Neural crest cell (in vitro differentiated cells): Measurements from ENCODE around the gene MBOAT1. TPM values are rescaled to one million over a fixed set of nuclear protein-coding genes. Genes with fewer than 3 reads are reported as not detected.
A peak's percentile ranks its signal among the peaks of the same experiment; 100 is the strongest.

Source experiments
- DNase-seq: peaks from one replicate; pipeline ENCODE4 v3.0.0; 2021; ENCODE audit warnings: low read depth, mixed read lengths, low spot score
- H3K27ac Mint-ChIP-seq: one replicate; pipeline ENCODE4 v1.8.0; 2021; ENCODE audit warnings: mild to moderate bottlenecking, mixed read lengths; ENCODE audit not compliant: unreplicated experiment
- H3K27me3 Mint-ChIP-seq: 2 replicates; pipeline ENCODE4 v1.8.0; 2021; ENCODE audit warnings: low read depth, mild to moderate bottlenecking, mixed read lengths
- H3K36me3 Mint-ChIP-seq: 2 replicates; pipeline ENCODE4 v1.8.0; 2021; ENCODE audit warnings: low read depth, mild to moderate bottlenecking, mixed read lengths
- H3K4me1 Mint-ChIP-seq: 2 replicates; pipeline ENCODE4 v1.8.0; 2021; ENCODE audit warnings: mixed read lengths
- H3K4me3 Mint-ChIP-seq: one replicate; pipeline ENCODE4 v1.8.0; 2021; ENCODE audit warnings: mild to moderate bottlenecking, mixed read lengths
- H3K9me3 Mint-ChIP-seq: 2 replicates; pipeline ENCODE4 v1.8.0; 2021; ENCODE audit warnings: mixed read lengths
- CTCF ChIP-seq: fragments of 200-600 bp; sonication (generic); conservative IDR thresholded peaks from 2 replicates; pipeline ENCODE4 v1.5.0; 2021; ENCODE audit warnings: antibody characterized with exemption, mild to moderate bottlenecking
- long read RNA-seq: library from polyadenylated mRNA; unstranded; transcript quantifications from one replicate; pipeline ENCODE4 v2.0.0, GENCODE V29; 2020
- total RNA-seq: library from RNA; stranded (reverse); gene quantifications from 2 replicates; pipeline ENCODE4 v1.2.1, GENCODE V29; 2021

MBOAT1 gene
- total RNA-seq, result 11.4 and 12.0 TPM in 2 replicates
- long read RNA-seq, partial matches to known transcripts, result 0 of 2 reads
- long read RNA-seq, other reads (novel, unspliced or antisense), result 1 of 2 reads

GRCh38 chr6:20212392-20213111, at the start of gene MBOAT1:
MBOAT1 (minus strand) TSS chr6:20212469; CDS start chr6:20212234, 235 bp downstream.
- H3K4me3 Mint-ChIP-seq, result peak within 1 kb of the TSS; percentile 93

GRCh38 chr6:20261685-20262084, 49.4 kb upstream of the MBOAT1 start:
- no peak overlapping the region for H3K4me3 Mint-ChIP-seq
- no peak for TF ChIP-seq CTCF
- H3K4me1 Mint-ChIP-seq, result no peaks in the 10 kb centered on the region
- no peaks in the 10 kb centered on the region for H3K36me3 Mint-ChIP-seq
- H3K27ac Mint-ChIP-seq, result no peak overlapping the region
- DNase-seq, result no peak
- no peaks in the 10 kb centered on the region for H3K27me3 Mint-ChIP-seq
- H3K9me3 Mint-ChIP-seq, result peaks cover 4% of the 10 kb centered on the region

More at GRCh38 chr6:20212392-20213111, at the start of gene MBOAT1:
- H3K36me3 Mint-ChIP-seq, result no peaks in the 10 kb centered on the region
- peak; percentile 71 for DNase-seq
- peak; percentile 17 for TF ChIP-seq CTCF
- H3K27me3 Mint-ChIP-seq, result peaks cover 40% of the 10 kb centered on the region
- H3K9me3 Mint-ChIP-seq, result no peaks in the 10 kb centered on the region
- peak within 1 kb of the TSS; percentile 43 for H3K27ac Mint-ChIP-seq
- H3K4me1 Mint-ChIP-seq, result peaks cover 21% of the 10 kb centered on the region

GRCh38 chr6:20260360-20260759, 48.1 kb upstream of the MBOAT1 start:
- Mint-ChIP-seq H3K27ac (no peak overlapping the region), H3K4me3 (no peak overlapping the region), H3K36me3 (no peaks in the 10 kb centered on the region), H3K9me3 (peaks cover 4% of the 10 kb centered on the region), H3K4me1 (no peaks in the 10 kb centered on the region), H3K27me3 (no peaks in the 10 kb centered on the region)
- no peak for TF ChIP-seq CTCF
- no peak for DNase-seq

GRCh38 chr6:20259316-20260049, 47.2 kb upstream of the MBOAT1 start:
- Mint-ChIP-seq H3K4me1 (no peaks in the 10 kb centered on the region), H3K9me3 (peaks cover 4% of the 10 kb centered on the region), H3K27me3 (no peaks in the 10 kb centered on the region), H3K36me3 (no peaks in the 10 kb centered on the region), H3K27ac (no peak overlapping the region), H3K4me3 (no peak overlapping the region)
- TF ChIP-seq CTCF, result no peak
- DNase-seq, result no peak

GRCh38 chr6:20255428-20255827, 43.2 kb upstream of the MBOAT1 start:
- Mint-ChIP-seq H3K36me3 (no peaks in the 10 kb centered on the region), H3K4me3 (no peak overlapping the region), H3K9me3 (no peaks in the 10 kb centered on the region), H3K27ac (no peak overlapping the region), H3K27me3 (no peaks in the 10 kb centered on the region), H3K4me1 (no peaks in the 10 kb centered on the region)
- no peak for TF ChIP-seq CTCF
- DNase-seq, result no peak
